Dedifferentiated amniotic fluid mesenchymal stem cell (primary cell): ENCODE measurements around the gene TKT.

Source experiments
- DNase-seq: peaks from one replicate; pipeline ENCODE4 v3.0.0-alpha.2; 2016; ENCODE audit errors: extremely low spot score

TKT gene

DNA sequence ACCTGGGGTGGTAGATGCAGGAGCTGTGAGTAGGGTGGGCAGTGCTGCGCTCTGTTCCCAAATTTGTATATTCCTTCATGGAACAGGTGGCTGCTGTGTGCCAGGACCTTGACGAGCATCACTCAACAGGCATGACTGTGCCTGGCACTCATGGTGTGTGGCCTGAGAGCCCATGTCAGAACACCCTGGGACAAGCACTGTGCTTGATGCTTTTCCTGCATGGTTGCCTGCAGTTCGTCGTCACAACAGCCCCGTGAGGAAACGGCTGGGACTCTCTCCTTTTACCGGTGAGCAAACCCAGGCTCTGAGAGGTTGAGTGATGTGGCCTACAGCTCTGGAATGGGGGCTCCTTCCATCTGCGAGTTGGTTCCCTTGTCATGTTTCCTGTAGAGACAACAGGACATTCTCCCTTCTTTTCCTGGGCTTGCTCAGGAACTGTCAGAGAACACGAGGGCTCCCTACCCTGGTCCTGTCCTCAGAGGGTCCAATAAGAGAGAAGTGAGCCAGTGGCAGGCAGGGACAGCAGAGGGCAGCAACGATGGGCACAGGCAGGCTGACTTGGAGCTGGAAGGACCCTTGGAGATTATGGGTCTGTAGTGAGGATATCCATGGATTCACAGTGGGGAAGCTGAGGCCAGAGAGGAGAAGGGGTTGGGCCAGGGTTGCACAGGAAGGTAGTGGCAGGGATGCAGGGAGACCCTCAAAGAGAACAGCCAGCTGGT, 57.4 kb downstream of the TKT start:
- no peak for DNase-seq

DNA sequence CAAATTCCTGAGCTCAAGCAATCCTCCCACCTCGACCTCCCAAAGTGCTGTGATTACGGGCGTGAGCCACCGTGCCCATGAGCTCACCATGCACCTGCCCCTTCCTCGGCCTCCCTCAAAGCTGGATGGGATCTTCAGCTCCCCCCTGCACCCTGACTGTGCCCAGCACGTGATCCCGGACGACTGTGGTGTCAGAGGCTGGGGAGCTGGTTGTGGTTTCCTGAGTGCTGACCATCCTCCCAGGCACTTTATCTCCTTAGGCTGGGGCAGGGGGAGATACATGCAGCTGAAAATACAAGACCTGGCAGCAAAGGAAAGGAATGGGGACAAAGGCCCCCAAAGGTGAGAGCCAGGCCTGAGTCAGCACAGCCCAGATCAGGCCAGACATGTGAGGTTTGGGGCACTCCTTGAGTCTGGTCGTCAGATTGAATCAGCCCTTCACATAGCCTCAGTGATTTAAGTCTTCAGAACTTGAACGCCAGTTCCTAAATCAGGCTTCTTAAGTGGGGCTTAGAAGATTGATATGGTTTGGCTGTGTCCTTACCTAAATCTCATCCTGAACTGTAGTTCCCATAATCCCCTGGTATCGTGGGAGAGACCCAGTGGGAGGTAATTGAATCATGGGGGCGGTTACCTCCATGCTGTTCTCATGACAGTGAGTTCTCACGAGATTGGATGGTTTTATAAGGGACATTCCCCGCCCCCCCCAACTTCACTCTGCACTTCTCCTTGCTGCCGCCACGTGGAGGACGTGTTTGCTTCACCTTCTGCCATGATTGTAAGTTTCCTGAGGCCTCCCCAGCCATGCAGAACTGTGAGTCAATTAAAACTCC, 59.0 kb downstream of the TKT start:
- DNase-seq: no peak

DNA sequence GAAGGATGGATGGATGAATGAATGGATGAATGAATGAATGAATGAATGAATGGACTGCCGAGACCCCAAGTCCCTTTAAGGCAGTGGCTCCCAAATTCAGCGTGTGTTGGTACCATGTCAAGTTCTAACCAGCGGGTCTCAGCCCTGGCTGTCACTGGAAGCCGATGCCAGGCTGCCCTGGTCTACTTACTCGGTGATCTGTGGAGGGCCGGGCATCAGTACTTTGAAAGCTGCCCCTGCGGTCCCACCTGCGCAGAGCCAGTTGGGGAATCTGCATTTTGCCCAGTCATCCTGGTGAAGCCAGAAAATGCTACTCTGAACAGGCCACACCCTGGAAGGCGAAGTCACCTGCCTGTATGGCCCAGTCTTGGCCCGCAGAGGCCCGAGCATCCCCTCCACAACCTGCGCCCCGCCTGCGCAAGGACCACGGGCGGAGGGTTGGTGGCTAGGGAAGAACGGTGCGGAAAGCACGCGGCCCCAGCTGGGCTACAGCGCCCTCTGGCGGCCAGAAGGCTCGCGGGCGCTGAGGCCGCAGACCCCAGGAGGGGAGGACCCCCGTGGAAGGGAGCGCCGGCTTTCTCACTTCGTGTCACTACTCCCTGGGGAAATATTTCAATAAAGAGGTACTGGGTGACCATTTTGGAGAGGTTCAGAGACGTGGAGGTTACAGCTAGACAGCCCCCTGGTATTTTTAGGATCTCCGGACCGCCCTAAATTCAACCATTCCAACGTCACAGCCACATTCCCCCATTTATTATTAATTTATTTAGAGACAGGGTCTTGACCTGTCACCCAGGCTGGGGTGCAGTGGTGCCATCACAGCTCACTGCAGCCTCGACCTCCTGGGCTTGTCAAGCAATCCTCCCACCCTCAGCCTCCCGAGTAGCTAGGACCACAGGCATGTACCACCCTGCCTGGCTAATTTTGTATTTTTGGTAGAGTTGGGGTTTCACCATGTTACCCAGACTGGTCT, 59.9 kb downstream of the TKT start:
- DNase-seq: no peak

DNA sequence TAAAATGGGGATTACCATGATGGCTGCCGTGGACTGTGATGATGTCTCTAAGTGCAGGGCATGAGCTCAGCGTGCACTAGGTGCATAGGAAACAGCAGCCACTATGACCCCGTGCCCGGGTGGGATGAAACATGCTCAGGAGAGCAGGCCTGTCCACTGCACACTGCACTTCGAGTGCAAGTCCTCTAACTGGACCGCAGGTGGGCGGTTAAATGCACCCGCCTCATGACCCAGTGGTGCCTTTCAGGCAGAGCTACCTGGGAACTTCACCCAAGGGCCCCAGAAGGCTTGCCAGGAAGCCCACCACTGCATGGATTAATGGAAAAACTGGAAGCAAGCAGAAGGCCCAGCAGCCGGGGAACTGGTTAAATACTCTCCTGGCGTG, 60.8 kb downstream of the TKT start:
- no peak for DNase-seq

DNA sequence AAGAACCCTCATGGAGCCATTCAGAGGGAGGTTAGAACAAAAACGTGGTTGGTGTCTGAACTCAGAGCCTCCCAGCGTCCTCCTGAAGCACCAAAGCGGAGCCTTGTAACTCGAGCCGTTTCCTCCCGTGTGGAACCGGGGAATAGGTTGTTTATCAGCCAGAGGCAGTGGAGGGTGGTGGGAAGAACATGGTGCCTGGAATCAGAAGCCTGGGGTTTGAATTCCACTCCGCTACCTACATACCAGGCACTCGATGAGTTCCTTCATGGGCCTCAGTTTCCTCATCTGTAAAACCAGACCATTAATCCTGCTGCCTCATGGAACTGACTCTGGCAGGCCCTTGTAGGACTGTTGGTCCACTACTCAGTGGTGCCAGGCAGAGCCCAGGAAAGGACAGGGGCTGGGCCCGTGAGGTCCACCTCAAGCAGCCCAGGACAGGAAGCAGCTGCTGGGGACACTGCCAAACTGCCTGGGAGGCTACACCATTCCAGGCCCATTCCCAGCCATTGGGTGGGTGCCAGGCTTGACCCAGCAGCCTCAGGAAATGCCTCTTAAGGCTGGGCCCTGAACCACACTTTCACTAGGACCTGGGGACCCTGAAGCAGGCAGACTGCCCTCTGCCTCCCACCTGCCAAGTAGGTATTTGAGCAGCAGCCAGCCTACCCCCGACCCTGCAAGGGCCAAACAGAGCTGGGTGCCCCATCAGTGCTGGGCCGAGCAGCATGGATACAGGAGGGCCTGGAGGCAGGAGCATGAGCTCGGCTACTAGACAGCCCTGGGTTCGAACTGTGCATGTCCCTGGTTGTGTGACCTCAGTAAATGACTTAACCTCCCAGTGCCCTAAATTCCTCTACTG, 61.4 kb downstream of the TKT start:
- no peak for DNase-seq

DNA sequence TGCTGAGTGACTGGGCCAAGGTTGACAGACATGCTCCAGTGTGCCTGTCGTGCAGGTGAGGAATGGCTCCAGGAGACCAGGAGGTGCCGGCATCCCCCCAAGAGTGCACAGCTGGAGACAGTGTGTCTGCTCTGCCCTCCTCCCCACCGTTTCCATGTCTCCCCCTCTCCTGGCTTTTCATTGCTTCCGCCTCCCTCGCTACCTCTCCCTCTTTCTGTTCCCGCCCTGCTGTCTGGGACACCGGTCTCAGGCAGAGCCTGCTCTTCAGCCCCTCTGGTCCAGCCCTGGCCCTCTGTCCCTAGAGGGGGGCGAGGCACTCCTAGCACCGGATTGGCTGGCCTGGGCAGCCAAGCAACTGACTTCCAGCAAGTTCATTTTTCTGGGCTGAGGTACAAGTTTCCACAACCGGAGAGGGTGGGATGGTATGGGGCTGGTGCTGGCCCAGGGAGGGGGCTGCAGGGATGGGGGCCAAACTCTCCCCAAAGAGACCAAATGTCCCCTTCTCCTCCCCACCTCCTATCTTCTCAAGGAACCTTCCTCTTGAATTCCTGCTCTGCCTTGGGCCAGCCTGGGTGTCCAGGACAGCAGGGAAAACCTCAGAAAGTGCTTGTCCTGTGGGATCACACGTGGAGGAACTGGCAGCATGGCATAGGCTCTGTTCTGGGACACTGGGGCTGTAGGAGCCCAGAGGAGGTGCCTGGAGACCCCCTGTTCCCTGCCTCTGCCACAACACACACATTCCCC, 62.2 kb downstream of the TKT start:
- DNase-seq: no peak

DNA sequence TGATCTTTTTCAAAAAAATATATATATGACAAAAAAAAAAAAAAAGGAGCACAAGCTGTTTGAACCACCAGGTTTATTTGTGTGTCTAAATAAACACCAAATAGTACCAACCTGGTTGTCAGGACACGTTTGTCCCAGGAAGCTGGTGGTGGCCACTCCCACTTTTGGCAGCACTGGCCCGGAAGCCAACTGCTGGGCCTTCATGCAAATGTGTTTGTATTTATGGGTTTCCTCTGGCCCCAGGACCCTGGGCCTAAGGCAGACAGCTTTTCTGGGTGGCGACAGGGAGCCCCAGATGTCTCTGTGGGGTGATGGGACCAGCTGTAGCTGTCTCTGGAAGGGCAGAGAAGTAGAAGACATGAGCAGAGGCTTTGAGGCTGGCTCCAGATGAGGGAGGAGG, 63.2 kb downstream of the TKT start:
- DNase-seq: no peak

DNA sequence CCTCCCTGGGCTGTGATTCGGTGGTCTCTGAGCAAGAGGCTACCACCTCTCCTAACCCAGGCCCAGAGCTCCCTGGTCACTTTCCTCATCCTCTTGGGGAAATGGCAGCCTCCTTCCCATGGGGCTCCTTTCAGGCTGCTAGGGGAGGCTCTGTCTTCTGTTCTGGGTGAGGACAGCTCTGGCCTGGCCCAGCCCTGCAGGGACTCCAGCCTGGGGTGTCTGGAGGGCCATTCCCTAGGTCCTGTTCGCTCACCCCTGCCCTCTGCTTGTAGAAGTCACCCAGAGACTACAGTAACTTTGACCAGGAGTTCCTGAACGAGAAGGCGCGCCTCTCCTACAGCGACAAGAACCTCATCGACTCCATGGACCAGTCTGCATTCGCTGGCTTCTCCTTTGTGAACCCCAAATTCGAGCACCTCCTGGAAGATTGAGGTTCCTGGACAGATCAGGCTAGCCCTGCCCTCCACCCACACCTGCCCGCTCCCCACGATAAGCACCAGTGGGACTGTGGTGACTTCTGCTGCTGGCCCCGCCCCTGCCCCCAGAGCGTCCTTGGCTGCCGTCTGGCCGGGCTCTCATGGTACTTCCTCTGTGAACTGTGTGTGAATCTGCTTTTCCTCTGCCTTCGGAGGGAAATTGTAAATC, 63.9 kb downstream of the TKT start:
- DNase-seq: no peak

DNA sequence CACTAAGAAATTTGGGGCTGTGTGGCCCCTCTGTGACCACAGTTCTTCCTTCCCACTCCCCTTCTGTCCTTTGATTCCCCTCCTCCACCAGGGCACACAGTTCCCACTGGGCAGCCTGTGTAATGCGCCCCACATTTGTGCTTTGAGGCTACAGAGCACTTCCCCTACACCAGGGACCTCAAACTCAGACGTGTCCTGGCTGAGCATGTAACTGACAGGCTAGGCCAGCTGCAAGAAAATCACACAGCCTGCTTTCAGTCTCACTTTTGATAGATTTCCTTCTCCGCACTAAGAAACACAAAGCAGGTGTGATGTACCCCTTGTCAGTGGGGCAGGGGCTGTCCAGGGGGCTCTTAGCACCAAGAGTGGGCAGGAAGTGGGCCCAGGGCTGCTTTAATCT, 65.2 kb downstream of the TKT start:
- DNase-seq: no peak

DNA sequence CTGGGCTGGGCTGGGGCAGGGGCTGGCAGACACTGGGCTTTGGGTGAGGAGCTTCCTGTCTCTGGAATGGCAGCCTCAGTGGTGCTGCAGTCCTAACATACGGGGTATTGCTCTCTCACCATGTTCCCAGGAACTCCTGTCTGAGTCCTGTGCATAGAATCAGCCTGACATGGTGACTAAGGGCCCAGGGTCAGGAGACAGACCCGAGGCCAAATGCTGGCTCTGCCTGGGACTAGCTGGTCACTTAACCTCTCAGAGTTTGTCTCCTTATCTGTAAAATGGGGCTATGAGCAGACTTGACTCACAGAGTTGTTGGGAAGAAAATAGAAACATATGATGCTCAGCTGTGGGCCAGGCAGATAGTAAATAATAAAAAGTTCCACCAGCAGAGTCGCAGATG, 66.5 kb downstream of the TKT start:
- no peak for DNase-seq

DNA sequence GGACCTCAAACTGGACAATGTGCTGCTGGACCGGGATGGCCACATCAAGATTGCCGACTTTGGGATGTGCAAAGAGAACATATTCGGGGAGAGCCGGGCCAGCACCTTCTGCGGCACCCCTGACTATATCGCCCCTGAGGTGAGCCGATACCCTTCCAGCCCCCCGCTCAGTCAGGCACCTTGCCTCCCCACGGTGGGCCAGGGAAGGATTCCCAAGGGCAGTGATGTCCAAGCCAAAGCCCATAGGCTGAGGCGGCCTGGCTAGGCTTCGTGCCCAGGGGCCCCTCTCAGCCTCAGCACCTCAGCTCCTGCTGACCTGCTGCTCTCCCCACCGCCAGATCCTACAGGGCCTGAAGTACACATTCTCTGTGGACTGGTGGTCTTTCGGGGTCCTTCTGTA, 67.1 kb downstream of the TKT start:
- DNase-seq: no peak

DNA sequence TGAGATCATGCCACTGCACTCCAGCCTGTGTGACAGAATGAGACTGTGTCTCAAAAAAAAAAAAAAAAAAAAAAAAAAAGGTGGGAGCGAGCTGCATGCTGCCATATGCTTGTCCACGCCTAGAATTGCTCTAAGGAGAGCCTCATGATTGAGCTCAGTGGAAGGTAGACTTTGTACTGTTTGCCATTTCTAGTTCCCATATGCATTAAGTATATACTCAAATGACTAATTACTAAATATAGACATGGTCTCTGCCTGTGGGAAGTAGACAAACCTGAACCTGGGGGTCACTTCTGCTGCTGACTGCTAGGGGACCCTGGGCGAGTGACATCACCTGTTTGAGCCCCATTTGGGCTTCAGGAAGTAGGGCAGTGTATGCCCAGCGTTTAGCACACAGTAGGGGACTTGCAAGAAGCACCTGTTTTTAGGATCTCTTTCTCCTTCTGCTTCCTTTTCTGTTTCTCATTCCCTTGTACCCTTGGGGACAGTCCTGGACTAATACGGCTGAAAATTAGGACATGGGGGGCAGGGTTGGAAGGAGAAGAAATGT, 67.6 kb downstream of the TKT start:
- DNase-seq: no peak

DNA sequence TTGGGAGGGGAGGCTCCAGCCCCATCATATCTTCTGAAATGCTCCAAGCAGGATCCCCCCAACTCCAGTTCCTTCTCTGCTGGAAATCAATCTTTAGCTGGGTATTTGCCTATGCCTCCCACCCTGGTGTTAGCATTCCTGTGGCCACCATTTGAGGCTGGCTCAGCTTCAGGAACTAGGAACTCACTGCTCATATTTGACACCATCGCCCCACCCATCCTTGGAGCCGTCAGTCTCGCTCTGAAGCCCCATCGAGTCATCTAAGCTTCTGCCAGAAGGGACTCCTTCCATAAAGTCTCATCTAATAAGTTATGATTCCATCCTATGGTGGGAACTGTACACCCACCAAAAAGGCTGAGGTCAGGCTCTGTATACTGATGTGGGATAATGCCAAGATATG, 68.4 kb downstream of the TKT start:
- peak; percentile 33 for DNase-seq

DNA sequence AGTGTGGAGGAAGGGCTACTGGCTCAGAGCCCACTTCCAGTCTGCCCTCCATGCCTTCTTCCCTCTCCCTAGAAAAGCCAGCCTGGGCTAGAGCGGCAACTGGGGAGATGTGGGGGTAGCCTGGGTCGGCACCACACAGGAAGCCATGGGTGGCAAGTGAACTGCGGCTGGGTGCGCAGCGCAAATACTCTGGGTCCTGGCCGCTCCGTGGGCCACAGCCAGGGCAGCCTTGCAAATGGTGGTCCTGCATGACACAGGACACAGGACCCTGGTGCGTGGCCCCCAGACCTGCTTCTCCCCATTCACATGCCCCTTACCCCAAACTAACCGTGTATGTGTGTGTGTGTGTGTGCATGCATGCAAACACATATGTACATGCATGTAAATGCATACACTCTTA, 69.1 kb downstream of the TKT start:
- DNase-seq: no peak

DNA sequence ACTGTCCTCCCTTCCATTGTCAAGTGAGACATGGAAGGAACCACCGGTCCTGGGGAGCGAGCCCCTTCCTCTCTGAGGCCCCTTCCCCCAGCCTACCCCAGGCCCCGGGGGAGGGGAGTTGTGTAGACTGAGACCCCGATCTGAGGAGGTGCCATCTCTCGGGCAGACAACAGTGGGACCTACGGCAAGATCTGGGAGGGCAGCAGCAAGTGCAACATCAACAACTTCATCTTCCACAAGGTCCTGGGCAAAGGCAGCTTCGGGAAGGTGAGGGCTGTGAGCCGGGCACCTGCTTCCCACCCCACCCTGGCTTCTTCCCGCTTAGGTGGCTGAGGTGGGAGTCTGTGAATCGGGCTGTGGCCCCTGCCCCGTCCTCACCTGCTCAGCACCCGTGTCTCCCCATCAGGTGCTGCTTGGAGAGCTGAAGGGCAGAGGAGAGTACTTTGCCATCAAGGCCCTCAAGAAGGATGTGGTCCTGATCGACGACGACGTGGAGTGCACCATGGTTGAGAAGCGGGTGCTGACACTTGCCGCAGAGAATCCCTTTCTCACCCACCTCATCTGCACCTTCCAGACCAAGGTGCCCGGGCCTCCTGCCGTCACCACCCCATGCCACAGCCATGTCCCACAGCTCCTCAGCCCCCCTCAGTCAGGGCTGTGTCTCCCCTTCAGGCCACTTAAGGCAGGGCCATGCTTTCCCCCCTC, 69.9 kb downstream of the TKT start:
- no peak for DNase-seq

DNA sequence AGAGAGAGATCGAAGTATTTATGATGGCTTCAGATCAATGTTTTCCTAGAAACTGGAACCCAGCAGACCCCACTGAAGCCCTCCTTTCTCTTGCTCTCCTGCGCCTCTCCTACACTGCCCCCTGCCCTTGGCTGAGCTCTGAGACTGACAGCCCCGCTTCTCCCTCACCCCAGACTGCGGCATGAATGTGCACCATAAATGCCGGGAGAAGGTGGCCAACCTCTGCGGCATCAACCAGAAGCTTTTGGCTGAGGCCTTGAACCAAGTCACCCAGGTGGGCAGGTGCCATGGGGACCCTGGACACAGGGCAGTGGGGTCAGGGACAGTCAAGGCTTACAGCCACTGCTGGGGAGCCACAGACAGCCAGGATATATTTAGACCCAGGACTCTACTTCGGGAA, 71.1 kb downstream of the TKT start:
- DNase-seq: no peak

DNA sequence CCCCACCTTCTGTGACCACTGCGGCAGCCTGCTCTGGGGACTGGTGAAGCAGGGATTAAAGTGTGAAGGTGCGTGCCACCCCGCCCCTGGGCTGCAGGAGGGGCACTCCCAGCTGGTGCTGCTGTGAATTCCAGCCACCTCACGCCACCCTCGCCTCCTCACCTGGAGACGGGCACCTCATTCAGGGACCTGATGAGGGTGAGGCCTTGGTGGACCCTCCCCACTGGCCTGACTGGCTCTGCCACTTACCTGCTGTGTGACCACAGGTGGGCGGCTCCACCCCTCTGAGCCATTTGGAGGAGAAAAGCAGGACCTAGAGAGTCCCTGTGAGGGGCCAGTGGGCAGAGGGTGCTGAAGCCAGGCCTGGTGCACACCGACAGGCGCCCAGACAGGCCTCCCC, 72.3 kb downstream of the TKT start:
- DNase-seq: no peak

DNA sequence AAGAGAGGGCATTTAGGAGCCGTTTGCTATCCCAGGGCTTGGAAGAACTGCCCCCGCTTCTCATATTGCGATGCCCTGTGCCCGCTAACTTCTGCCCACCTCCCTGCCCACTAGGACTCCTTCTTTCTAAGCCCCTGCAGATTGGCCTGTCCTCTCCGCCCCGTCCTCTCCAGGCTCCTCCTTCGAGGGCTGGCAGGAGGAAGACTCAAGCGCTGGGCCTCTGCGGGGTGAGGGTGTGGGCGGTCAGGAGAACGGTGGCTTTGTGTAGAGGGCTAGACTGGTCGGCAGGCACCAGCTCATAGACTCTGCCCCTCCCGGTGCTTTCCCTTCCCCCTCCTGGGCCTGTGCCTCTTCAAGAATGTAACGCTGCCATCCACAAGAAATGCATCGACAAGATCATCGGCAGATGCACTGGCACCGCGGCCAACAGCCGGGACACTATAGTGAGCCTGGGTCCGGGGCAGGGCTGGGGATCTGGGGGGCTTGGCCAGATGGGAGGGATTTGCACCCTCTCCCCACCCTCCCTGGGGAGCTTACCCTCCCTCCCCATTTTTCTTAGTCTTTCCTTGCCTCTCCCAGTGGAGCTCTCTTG, 73.0 kb downstream of the TKT start:
- DNase-seq: no peak

DNA sequence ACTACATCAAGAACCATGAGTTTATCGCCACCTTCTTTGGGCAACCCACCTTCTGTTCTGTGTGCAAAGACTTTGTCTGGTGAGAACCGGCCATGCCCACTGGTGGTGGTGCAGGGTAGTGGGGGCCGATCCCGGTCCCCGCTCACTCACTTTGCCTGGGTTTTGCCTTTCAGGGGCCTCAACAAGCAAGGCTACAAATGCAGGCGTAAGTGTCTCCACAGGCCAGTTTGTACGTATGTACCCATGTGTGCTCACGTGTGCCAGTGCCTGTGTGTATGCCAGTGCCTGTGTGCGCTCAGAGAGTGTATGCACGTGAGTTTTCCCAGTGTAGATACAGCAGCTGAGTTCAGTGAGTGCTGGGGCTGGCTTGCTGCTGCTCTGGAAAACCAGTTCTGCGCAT, 74.3 kb downstream of the TKT start:
- DNase-seq: no peak
